ENCODE data around the gene F8.
"Not testable (repeated sequence)": the region's sequence is repeated elsewhere in the genome, so short reads cannot be mapped to it uniquely, and the experiment has no call there.

The F8 gene

GRCh38 chrX:154986826-154987575 lies 35.5 kb downstream of the F8 start:
- DNase-seq (ENCODE audit: low spot score), result no peak

GRCh38 chrX:154981116-154981411 lies 41.5 kb downstream of the F8 start:
- no peak for DNase-seq (ENCODE audit: low spot score)

GRCh38 chrX:154980330-154981115 lies 42.0 kb downstream of the F8 start:
- DNase-seq (ENCODE audit: low spot score), result peak; percentile 45

GRCh38 chrX:154979629-154980028 lies 42.9 kb downstream of the F8 start:
- DNase-seq (ENCODE audit: low spot score), result no peak

- no peak for DNase-seq (ENCODE audit: low spot score)
These were observed 54.2 kb downstream of the F8 start for GRCh38 chrX:154968353-154968752.

GRCh38 chrX:154967603-154968002 lies 54.9 kb downstream of the F8 start:
- DNase-seq (ENCODE audit: low spot score), result no peak

- no peak for DNase-seq (ENCODE audit: low spot score)
These were observed 60.6 kb downstream of the F8 start for GRCh38 chrX:154961947-154962346.

- DNase-seq (ENCODE audit: low spot score), result not testable (repeated sequence)
These were observed 66.7 kb downstream of the F8 start for GRCh38 chrX:154955799-154956198.

- not testable (repeated sequence) for DNase-seq (ENCODE audit: low spot score)
These were observed 83.3 kb downstream of the F8 start for GRCh38 chrX:154939265-154939664.

- not testable (repeated sequence) for DNase-seq (ENCODE audit: low spot score)
These were observed 97.8 kb downstream of the F8 start for GRCh38 chrX:154924771-154925170.

GRCh38 chrX:154918060-154918483 lies 104.5 kb downstream of the F8 start:
- peak; percentile 57 for DNase-seq (ENCODE audit: low spot score)

GRCh38 chrX:154914052-154914451 lies 108.5 kb downstream of the F8 start:
- no peak for DNase-seq (ENCODE audit: low spot score)

- not testable (repeated sequence) for DNase-seq (ENCODE audit: low spot score)
These were observed 112.0 kb downstream of the F8 start for GRCh38 chrX:154910528-154910927.

- not testable (repeated sequence) for DNase-seq (ENCODE audit: low spot score)
These were observed 112.5 kb downstream of the F8 start for GRCh38 chrX:154910048-154910447.

- DNase-seq (ENCODE audit: low spot score), result no peak
These were observed 113.7 kb downstream of the F8 start for GRCh38 chrX:154908821-154909220.

- DNase-seq (ENCODE audit: low spot score), result no peak
These were observed 120.1 kb downstream of the F8 start for GRCh38 chrX:154902408-154902807.

- DNase-seq (ENCODE audit: low spot score), result no peak
These were observed 122.2 kb downstream of the F8 start for GRCh38 chrX:154900323-154900722.

GRCh38 chrX:154892296-154892695 lies 130.2 kb downstream of the F8 start:
- no peak for DNase-seq (ENCODE audit: low spot score)

GRCh38 chrX:154890990-154891639 lies 131.4 kb downstream of the F8 start:
- no peak for DNase-seq (ENCODE audit: low spot score)

- not testable (repeated sequence) for DNase-seq (ENCODE audit: low spot score)
These were observed 135.7 kb downstream of the F8 start for GRCh38 chrX:154886789-154887221.

GRCh38 chrX:154886069-154886788 lies 136.3 kb downstream of the F8 start, which contains the start of gene F8A1:
TSS of gene F8A1 (plus strand) at chrX:154886355. CDS start at chrX:154886375, 20 bp downstream.
- not testable (repeated sequence) for DNase-seq (ENCODE audit: low spot score)

GRCh38 chrX:154885549-154885948 lies 137.0 kb downstream of the F8 start:
- not testable (repeated sequence) for DNase-seq (ENCODE audit: low spot score)

Data from AG08396 (cell line).